ENCODE data around the gene VIL1. TPM values are rescaled to one million over a fixed set of nuclear protein-coding genes. Genes with fewer than 3 reads are reported as not detected.

VIL1 gene
- total RNA-seq, 1 experiment from 2014 or later, result 401 TPM

DNA sequence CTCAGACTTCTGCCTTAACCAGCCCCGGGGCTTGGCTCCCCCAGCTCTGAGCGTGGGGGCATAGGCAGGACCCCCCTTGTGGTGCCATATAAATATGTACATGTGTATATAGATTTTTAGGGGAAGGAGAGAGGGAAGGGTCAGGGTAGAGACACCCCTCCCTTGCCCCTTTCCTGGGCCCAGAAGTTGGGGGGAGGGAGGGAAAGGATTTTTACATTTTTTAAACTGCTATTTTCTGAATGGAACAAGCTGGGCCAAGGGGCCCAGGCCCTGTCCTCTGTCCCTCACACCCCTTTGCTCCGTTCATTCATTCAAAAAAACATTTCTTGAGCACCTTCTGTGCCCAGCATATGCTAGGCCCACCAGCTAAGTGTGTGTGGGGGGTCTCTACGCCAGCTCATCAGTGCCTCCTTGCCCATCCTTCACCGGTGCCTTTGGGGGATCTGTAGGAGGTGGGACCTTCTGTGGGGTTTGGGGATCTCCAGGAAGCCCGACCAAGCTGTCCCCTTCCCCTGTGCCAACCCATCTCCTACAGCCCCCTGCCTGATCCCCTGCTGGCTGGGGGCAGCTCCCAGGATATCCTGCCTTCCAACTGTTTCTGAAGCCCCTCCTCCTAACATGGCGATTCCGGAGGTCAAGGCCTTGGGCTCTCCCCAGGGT, 13.7 kb upstream of the VIL1 start:
- H3K36me3 ChIP-seq (ENCODE audit: control insufficient read depth, insufficient read depth, low read length), result no peaks in the 10 kb centered on the region
- H3K4me3 ChIP-seq (ENCODE audit: low read depth, low read length), result no peak overlapping the region
- TF ChIP-seq, protein P1, sequence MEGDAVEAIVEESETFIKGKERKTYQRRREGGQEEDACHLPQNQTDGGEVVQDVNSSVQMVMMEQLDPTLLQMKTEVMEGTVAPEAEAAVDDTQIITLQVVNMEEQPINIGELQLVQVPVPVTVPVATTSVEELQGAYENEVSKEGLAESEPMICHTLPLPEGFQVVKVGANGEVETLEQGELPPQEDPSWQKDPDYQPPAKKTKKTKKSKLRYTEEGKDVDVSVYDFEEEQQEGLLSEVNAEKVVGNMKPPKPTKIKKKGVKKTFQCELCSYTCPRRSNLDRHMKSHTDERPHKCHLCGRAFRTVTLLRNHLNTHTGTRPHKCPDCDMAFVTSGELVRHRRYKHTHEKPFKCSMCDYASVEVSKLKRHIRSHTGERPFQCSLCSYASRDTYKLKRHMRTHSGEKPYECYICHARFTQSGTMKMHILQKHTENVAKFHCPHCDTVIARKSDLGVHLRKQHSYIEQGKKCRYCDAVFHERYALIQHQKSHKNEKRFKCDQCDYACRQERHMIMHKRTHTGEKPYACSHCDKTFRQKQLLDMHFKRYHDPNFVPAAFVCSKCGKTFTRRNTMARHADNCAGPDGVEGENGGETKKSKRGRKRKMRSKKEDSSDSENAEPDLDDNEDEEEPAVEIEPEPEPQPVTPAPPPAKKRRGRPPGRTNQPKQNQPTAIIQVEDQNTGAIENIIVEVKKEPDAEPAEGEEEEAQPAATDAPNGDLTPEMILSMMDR (IDR thresholded peaks at IDR 0.05; ENCODE audit: insufficient read depth in 1 of 2, low read depth in 1 of 2, low read length in 1 of 2, severe bottlenecking in 1 of 2, unreplicated experiment in 1 of 2), result no peak
- peaks cover 33% of the 10 kb centered on the region for H3K4me1 ChIP-seq
- no peaks in the 10 kb centered on the region for H3K27me3 ChIP-seq (replicated peaks; ENCODE audit: control insufficient read depth, insufficient read depth, low read length)
- Mint-ChIP-seq H3K4me3 (ENCODE audit: unreplicated experiment) (peak overlapping the region; percentile 89), H3K27me3 (ENCODE audit: insufficient read depth, unreplicated experiment) (no peaks in the 10 kb centered on the region), H3K4me1 (ENCODE audit: low read depth, unreplicated experiment) (peaks cover 38% of the 10 kb centered on the region), H3K27ac (ENCODE audit: unreplicated experiment) (peak overlapping the region; percentile 99), H3K36me3 (ENCODE audit: insufficient read depth, unreplicated experiment) (peaks cover 79% of the 10 kb centered on the region), H3K9me3 (ENCODE audit: unreplicated experiment) (no peaks in the 10 kb centered on the region)
- CTCF ChIA-PET, result interaction anchor here (0.6 to 1.2 kb wide), 7 partner anchors 8 to 761 kb away, joined by 3 to 8 read pairs (median 5); no protein-coding TSS in a partner anchor
- intact Hi-C loops (cut with micrococcal nuclease; ENCODE audit: unreplicated experiment), result no loop called here
- BruUV-seq (replicated peaks), result TSS peak; percentile 20
- no peaks in the 10 kb centered on the region for H3K9me3 ChIP-seq
- POLR2A ChIA-PET, result interaction anchor here (1.0 kb wide), 1 partner anchor 13 kb away, joined by 5 read pairs; the partner anchor contains the start of gene VIL1
- no peak for DNase-seq

DNA sequence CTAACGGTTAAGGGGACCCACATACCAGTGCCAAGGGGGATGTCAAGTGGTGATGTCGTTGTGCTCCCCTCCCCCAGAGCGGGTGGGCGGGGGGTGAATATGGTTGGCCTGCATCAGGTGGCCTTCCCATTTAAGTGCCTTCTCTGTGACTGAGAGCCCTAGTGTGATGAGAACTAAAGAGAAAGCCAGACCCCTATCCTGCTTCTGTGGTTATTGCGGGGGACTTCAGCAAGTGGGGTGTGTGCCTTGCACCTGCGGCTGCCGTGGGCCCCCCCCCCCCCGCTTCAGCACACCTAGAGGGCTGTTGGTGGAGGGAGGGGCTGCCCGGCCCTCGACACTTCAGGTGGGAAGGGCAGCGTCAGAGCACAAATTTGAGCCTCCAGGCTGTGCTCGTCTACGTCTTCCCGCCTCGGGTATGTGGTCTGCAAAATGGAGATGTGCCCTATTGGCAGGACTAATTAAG, 13.1 kb upstream of the VIL1 start:
- Histone ChIP-seq H3K9me3 (no peaks in the 10 kb centered on the region), H3K27me3 (replicated peaks; ENCODE audit: control insufficient read depth, insufficient read depth, low read length) (no peaks in the 10 kb centered on the region), H3K36me3 (ENCODE audit: control insufficient read depth, insufficient read depth, low read length) (no peaks in the 10 kb centered on the region), H3K4me1 (peaks cover 33% of the 10 kb centered on the region), H3K4me3 (ENCODE audit: low read depth, low read length) (peak overlapping the region; percentile 38)
- POLR2A ChIA-PET, result interaction anchor here (0.5 to 1.0 kb wide), 3 partner anchors 10 to 15 kb away, joined by 3 to 5 read pairs (median 4); partner anchors contain the start of gene VIL1
- Mint-ChIP-seq H3K36me3 (ENCODE audit: insufficient read depth, unreplicated experiment) (peaks cover 74% of the 10 kb centered on the region), H3K9me3 (ENCODE audit: unreplicated experiment) (no peaks in the 10 kb centered on the region), H3K27me3 (ENCODE audit: insufficient read depth, unreplicated experiment) (no peaks in the 10 kb centered on the region), H3K4me3 (ENCODE audit: unreplicated experiment) (peak overlapping the region; percentile 89), H3K27ac (ENCODE audit: unreplicated experiment) (peak overlapping the region; percentile 99), H3K4me1 (ENCODE audit: low read depth, unreplicated experiment) (peaks cover 38% of the 10 kb centered on the region)
- BruUV-seq (replicated peaks), result TSS peak; percentile 86
- TF ChIP-seq, protein P1 (IDR thresholded peaks at IDR 0.05; ENCODE audit: insufficient read depth in 1 of 2, low read depth in 1 of 2, low read length in 1 of 2, severe bottlenecking in 1 of 2, unreplicated experiment in 1 of 2), result no peak
- CTCF ChIA-PET, result interaction anchor here (0.5 to 2.5 kb wide), 8 partner anchors 8 to 174 kb away, joined by 3 to 17 read pairs (median 5); partner anchors contain the start of gene VIL1
- no peak for DNase-seq
- intact Hi-C loops (cut with micrococcal nuclease; ENCODE audit: unreplicated experiment), result loop anchor here (1.0 kb wide), 6 partner anchors 9 to 243 kb away; partner anchors contain the start of genes CNOT9, USP37 and VIL1

DNA sequence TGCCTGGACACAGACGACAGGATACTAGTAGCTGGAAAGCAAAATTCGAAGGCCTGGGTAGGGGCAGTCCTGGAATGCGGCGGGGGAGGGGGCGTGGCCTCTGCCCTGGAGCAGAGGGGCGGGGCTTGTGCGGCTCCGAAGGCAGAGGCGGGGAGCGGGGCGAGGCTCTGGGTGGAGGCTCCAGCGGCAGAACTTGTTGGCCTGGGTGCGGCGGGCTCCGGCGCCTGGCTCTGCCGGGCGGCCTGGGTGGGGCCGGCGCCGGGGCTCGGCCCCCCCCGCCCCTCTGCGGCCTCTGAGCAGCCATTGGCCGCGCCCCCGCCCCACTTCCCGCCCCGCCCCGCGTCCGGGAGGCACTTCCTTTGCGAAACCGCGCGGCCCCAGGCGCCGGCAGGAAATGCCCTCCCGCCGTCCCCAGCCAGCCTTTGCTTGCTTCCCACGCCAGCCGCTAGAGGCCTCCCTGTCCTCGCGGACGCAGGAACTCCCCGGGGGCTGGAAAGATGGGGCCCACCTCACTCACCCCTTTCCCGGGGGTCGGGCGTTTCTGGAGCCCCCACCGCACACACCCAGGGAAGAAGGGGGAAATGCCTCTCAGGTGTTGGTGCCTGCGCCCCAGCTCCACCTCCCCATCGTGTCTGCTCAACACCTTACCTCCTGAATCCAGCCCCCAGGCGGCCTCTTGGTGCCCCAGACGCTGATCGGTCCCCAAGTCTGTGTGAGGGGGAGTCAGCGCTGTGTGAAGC, 12.5 kb upstream of the VIL1 start:
- peak overlapping the region; percentile 89 for H3K4me3 Mint-ChIP-seq (ENCODE audit: unreplicated experiment)
- peak overlapping the region; percentile 39 for H3K4me3 ChIP-seq (ENCODE audit: low read depth, low read length)
- peak; percentile 97 to 98 for DNase-seq
- no peaks in the 10 kb centered on the region for H3K27me3 ChIP-seq (replicated peaks; ENCODE audit: control insufficient read depth, insufficient read depth, low read length)
- peaks cover 38% of the 10 kb centered on the region for H3K4me1 Mint-ChIP-seq (ENCODE audit: low read depth, unreplicated experiment)
- peaks cover 68% of the 10 kb centered on the region for H3K36me3 Mint-ChIP-seq (ENCODE audit: insufficient read depth, unreplicated experiment)
- POLR2A ChIA-PET, result interaction anchor here (0.5 to 1.0 kb wide), 4 partner anchors 10 to 253 kb away, joined by 3 to 5 read pairs (median 4); partner anchors contain the start of genes BCS1L, VIL1 and ZNF142
- TF ChIP-seq, protein P1 (IDR thresholded peaks at IDR 0.05; ENCODE audit: insufficient read depth in 1 of 2, low read depth in 1 of 2, low read length in 1 of 2, severe bottlenecking in 1 of 2, unreplicated experiment in 1 of 2), result peak; percentile 83 to 96
- no peaks in the 10 kb centered on the region for H3K9me3 ChIP-seq
- H3K27ac Mint-ChIP-seq (ENCODE audit: unreplicated experiment), result peak overlapping the region; percentile 99
- BruUV-seq (replicated peaks), result no TSS peak
- H3K4me1 ChIP-seq, result peaks cover 29% of the 10 kb centered on the region
- CTCF ChIA-PET, result interaction anchor here (0.5 to 2.5 kb wide), 6 partner anchors 9 to 174 kb away, joined by 3 to 17 read pairs (median 5); partner anchors contain the start of gene VIL1
- intact Hi-C loops (cut with micrococcal nuclease; ENCODE audit: unreplicated experiment), result loop anchor here (1.0 kb wide), 6 partner anchors 10 to 242 kb away; partner anchors contain the start of genes CNOT9, USP37 and VIL1
- H3K27me3 Mint-ChIP-seq (ENCODE audit: insufficient read depth, unreplicated experiment), result no peaks in the 10 kb centered on the region
- no peaks in the 10 kb centered on the region for H3K9me3 Mint-ChIP-seq (ENCODE audit: unreplicated experiment)
- H3K36me3 ChIP-seq (ENCODE audit: control insufficient read depth, insufficient read depth, low read length), result no peaks in the 10 kb centered on the region

All from Caco-2 (cell line).